Panc1 (cell line): ENCODE results near the gene DLG2. TPM values are rescaled to one million over a fixed set of nuclear protein-coding genes. Genes with fewer than 3 reads are reported as not detected.
"Not testable (repeated sequence)": the region's sequence is repeated elsewhere in the genome, so short reads cannot be mapped to it uniquely, and the experiment has no call there.

Experiments
- ATAC-seq: fragments of 200-7000 bp; cut with Tn5 transposase; 2 replicates; pipeline ENCODE4 v1.9.1; 2020; ENCODE audit warnings: mild to moderate bottlenecking, moderate library complexity
- BruUV-seq: library from RNA; stranded (reverse); fragments of 400-500 nt; replicated peaks from 2 replicates; lab custom pipeline; 2021; lab: Mats Ljungman, UMichigan
- CTCF ChIA-PET: fragments of 300-600 bp; sonication (Branson Sonifier 250); formaldehyde crosslinking; loops from one replicate; lab custom pipeline; 2022; ENCODE audit warnings: antibody characterized with exemption; lab: Charles Lee
- POLR2A ChIA-PET: fragments of 300-600 bp; sonication (Branson Sonifier 250); formaldehyde crosslinking; loops from one replicate; lab custom pipeline; 2022; ENCODE audit warnings: antibody characterized with exemption; lab: Charles Lee
- DNase-seq: peaks from one replicate; pipeline ENCODE4 v3.0.0-alpha.2; 2010; ENCODE audit warnings: low read depth, low spot score
- H3K27ac ChIP-seq: 2 replicates; pipeline ENCODE4 v1.5.1; 2011; ENCODE audit warnings: mild to moderate bottlenecking, low read length, inconsistent platforms
- H3K27me3 ChIP-seq: fragments of 200-500 bp; sonication (Bioruptor generic); 2 replicates; pipeline ENCODE4 v1.6.0; 2014; ENCODE audit warnings: low read length, inconsistent platforms; ENCODE audit not compliant: control insufficient read depth, insufficient read depth
- H3K36me3 ChIP-seq: fragments of 200-500 bp; sonication (Bioruptor generic); 2 replicates; pipeline ENCODE4 v1.5.1; 2014; ENCODE audit warnings: inconsistent platforms, mild to moderate bottlenecking, low read length, moderate library complexity; ENCODE audit not compliant: control insufficient read depth, insufficient read depth
- H3K4me1 ChIP-seq: 2 replicates; pipeline ENCODE4 v1.5.1; 2011; ENCODE audit warnings: inconsistent platforms, mild to moderate bottlenecking, low read length, moderate library complexity; ENCODE audit not compliant: control insufficient read depth, insufficient read depth
- H3K4me3 ChIP-seq, 2 experiments: 2 replicates each; pipeline ENCODE4 v1.5.1; 2011 to 2012; ENCODE audit warnings: low read depth in 2 of 2, low read length in 2 of 2, mild to moderate bottlenecking in 2 of 2, inconsistent platforms in 1 of 2, moderate library complexity in 1 of 2
- H3K9me3 ChIP-seq: fragments of 200-500 bp; sonication (Bioruptor generic); 2 replicates; pipeline ENCODE4 v1.5.1; 2014; ENCODE audit warnings: low read depth, mild to moderate bottlenecking, inconsistent platforms, low read length, moderate library complexity; ENCODE audit not compliant: control insufficient read depth, insufficient read depth
- CTCF ChIP-seq: fragments of 450-650 bp; IDR thresholded peaks from 2 replicates; pipeline ENCODE4 v1.5.1; 2017; ENCODE audit warnings: mild to moderate bottlenecking
- POLR2AphosphoS5 ChIP-seq: IDR thresholded peaks from 2 replicates; pipeline ENCODE4 v1.6.1; 2012; ENCODE audit warnings: mild to moderate bottlenecking, low read depth, low read length, moderate library complexity
- REST ChIP-seq, 2 experiments: IDR thresholded peaks; 2 replicates each; pipeline ENCODE4 v1.6.1; 2011 to 2012; ENCODE audit warnings: low read depth in 2 of 2, control low read depth in 1 of 2, low read length in 1 of 2, mild to moderate bottlenecking in 1 of 2, moderate library complexity in 1 of 2; ENCODE audit not compliant: insufficient read depth in 1 of 2
- SIN3A ChIP-seq: IDR thresholded peaks from 2 replicates; pipeline ENCODE4 v1.6.1; 2012; ENCODE audit warnings: low read depth, mild to moderate bottlenecking, low read length, moderate library complexity, borderline replicate concordance; ENCODE audit not compliant: insufficient read depth
- TCF7L2 ChIP-seq: IDR thresholded peaks from 2 replicates; pipeline ENCODE4 v1.6.1; 2011; ENCODE audit warnings: mild to moderate bottlenecking, low read depth, low read length, inconsistent platforms
- in situ Hi-C: cut with HindIII; loops from 2 replicates; pipeline ENCODE4 v1.10.0; 2016; ENCODE audit warnings: low sequenced_read_pairs, low pct_unique_long_range_greater_than_20kb
- intact Hi-C: fragments of 100-400 bp; cut with micrococcal nuclease; formaldehyde crosslinking; loops from one replicate; pipeline ENCODE4 v1.10.0; 2022; ENCODE audit not compliant: unreplicated experiment
- total RNA-seq: library from RNA; stranded (reverse); gene quantifications from one replicate; pipeline ENCODE4 v1.2.1, GENCODE V29; 2021; ENCODE audit not compliant: unreplicated experiment

The DLG2 gene
- total RNA-seq, 1 experiment from 2014 or later: 4.2 TPM

- Histone ChIP-seq H3K27me3 (no peaks in the 10 kb centered on the region), H3K36me3 (no peaks in the 10 kb centered on the region), H3K9me3 (no peaks in the 10 kb centered on the region), H3K27ac (no peak overlapping the region), H3K4me3 (no peak overlapping the region), H3K4me1 (no peaks in the 10 kb centered on the region)
- intact Hi-C loops (no loop called here), in situ Hi-C loops (no loop called here)
- POLR2A ChIA-PET: no interaction called here
- no TSS peak for BruUV-seq
- DNase-seq (no peak), ATAC-seq (no peak)
- CTCF ChIA-PET: no interaction called here
- TF ChIP-seq CTCF: no peak
- no peak for TF ChIP-seq REST (IDR thresholded peaks at IDR 0.05; ENCODE audit: insufficient read depth in 1 of 2, low read depth in 2 of 2, low read length in 1 of 2)
- no peak for TF ChIP-seq POLR2AphosphoS5
- no peak for TF ChIP-seq TCF7L2
- TF ChIP-seq SIN3A: no peak
Observed at GRCh38 chr11:84990141-84990540, 637.0 kb downstream of the DLG2 start.

- H3K4me3 ChIP-seq, in situ Hi-C loops, CTCF ChIA-PET, H3K9me3 ChIP-seq, H3K27me3 ChIP-seq, BruUV-seq, ATAC-seq, H3K4me1 ChIP-seq, H3K36me3 ChIP-seq, H3K27ac ChIP-seq, intact Hi-C loops, DNase-seq, POLR2A ChIA-PET: not testable (repeated sequence)
Observed at GRCh38 chr11:84987686-84988187, 639.4 kb downstream of the DLG2 start.

GRCh38 chr11:84981301-84981700, 645.8 kb downstream of the DLG2 start:
- in situ Hi-C loops: no loop called here
- H3K9me3 ChIP-seq: no peaks in the 10 kb centered on the region
- TF ChIP-seq REST (IDR thresholded peaks at IDR 0.05; ENCODE audit: insufficient read depth in 1 of 2, low read depth in 2 of 2, low read length in 1 of 2): no peak
- no peak for TF ChIP-seq SIN3A
- no peak for TF ChIP-seq TCF7L2
- TF ChIP-seq CTCF: no peak
- TF ChIP-seq POLR2AphosphoS5: no peak
- no peaks in the 10 kb centered on the region for H3K4me1 ChIP-seq
- ChIA-PET POLR2A (no interaction called here), CTCF (no interaction called here)
- no TSS peak for BruUV-seq
- no peak for DNase-seq
- H3K27me3 ChIP-seq: no peaks in the 10 kb centered on the region
- H3K36me3 ChIP-seq: no peaks in the 10 kb centered on the region
- no peak for ATAC-seq
- intact Hi-C loops: no loop called here
- no peak overlapping the region for H3K27ac ChIP-seq
- H3K4me3 ChIP-seq: no peak overlapping the region
